KMS-11 (cell line): Measurements from ENCODE around the gene MAGI2.

Experiments
- H2AFZ ChIP-seq: fragments of 200-600 bp; sonication (generic); 2 replicates; pipeline ENCODE4 v1.6.1; 2016; ENCODE audit warnings: antibody characterized with exemption, mixed run types, low read depth
- H3K27ac ChIP-seq: fragments of 200-600 bp; sonication (generic); 2 replicates; pipeline ENCODE4 v1.6.1; 2016; ENCODE audit warnings: mild to moderate bottlenecking, mixed run types
- H3K27me3 ChIP-seq: fragments of 200-600 bp; sonication (generic); 2 replicates; pipeline ENCODE4 v1.6.1; 2017; ENCODE audit warnings: mild to moderate bottlenecking, low read depth, mixed run types, moderate library complexity; ENCODE audit not compliant: insufficient read depth
- H3K36me3 ChIP-seq: fragments of 200-600 bp; sonication (generic); 2 replicates; pipeline ENCODE4 v1.6.1; 2017; ENCODE audit warnings: mild to moderate bottlenecking, mixed run types; ENCODE audit not compliant: insufficient read depth
- H3K4me1 ChIP-seq: fragments of 200-600 bp; sonication (generic); 2 replicates; pipeline ENCODE4 v1.6.1; 2016; ENCODE audit warnings: mild to moderate bottlenecking, low read depth, mixed run types; ENCODE audit not compliant: poor library complexity, severe bottlenecking
- H3K4me2 ChIP-seq: fragments of 200-600 bp; sonication (generic); 2 replicates; pipeline ENCODE4 v1.7.0; 2016; ENCODE audit warnings: mild to moderate bottlenecking, mixed run types
- H3K4me3 ChIP-seq: fragments of 200-600 bp; sonication (generic); IDR thresholded peaks from 2 replicates; pipeline ENCODE4 v1.6.1; 2017; ENCODE audit warnings: low read depth, low read length, mixed read lengths; ENCODE audit not compliant: insufficient read depth
- H3K79me2 ChIP-seq: fragments of 200-600 bp; sonication (generic); 2 replicates; pipeline ENCODE4 v1.6.1; 2016; ENCODE audit warnings: low read depth, mixed run types; ENCODE audit not compliant: insufficient read depth
- H3K9ac ChIP-seq: fragments of 200-600 bp; sonication (generic); 2 replicates; pipeline ENCODE4 v1.6.1; 2016; ENCODE audit warnings: mild to moderate bottlenecking, mixed run types
- H4K20me1 ChIP-seq: fragments of 200-600 bp; sonication (generic); 2 replicates; pipeline ENCODE4 v1.6.1; 2016; ENCODE audit warnings: mild to moderate bottlenecking, mixed run types; ENCODE audit not compliant: insufficient read depth
- CTCF ChIP-seq: fragments of 200-600 bp; sonication (generic); conservative IDR thresholded peaks from 2 replicates; pipeline ENCODE4 v1.6.1; 2017; ENCODE audit warnings: low read depth, mild to moderate bottlenecking, antibody characterized with exemption, low read length, moderate library complexity, mixed read lengths

The MAGI2 gene

GRCh38 chr7:78420001-78420400, 1033.5 kb downstream of the MAGI2 start:
- Histone ChIP-seq H3K27me3 (no peaks in the 10 kb centered on the region), H4K20me1 (no peaks in the 10 kb centered on the region), H3K36me3 (no peaks in the 10 kb centered on the region), H3K4me1 (no peaks in the 10 kb centered on the region), H3K27ac (no peak overlapping the region), H3K4me3 (no peak overlapping the region), H3K9ac (no peak overlapping the region), H3K79me2 (no peaks in the 10 kb centered on the region), H3K4me2 (no peak overlapping the region), H2AFZ (no peak overlapping the region)
- no peak for TF ChIP-seq CTCF

GRCh38 chr7:78417180-78417853, 1036.2 kb downstream of the MAGI2 start:
- no peaks in the 10 kb centered on the region for H3K4me1 ChIP-seq
- TF ChIP-seq CTCF, result no peak
- no peak overlapping the region for H3K4me3 ChIP-seq
- no peaks in the 10 kb centered on the region for H3K79me2 ChIP-seq
- no peak overlapping the region for H3K27ac ChIP-seq
- no peak overlapping the region for H2AFZ ChIP-seq
- no peak overlapping the region for H3K9ac ChIP-seq
- H3K36me3 ChIP-seq, result no peaks in the 10 kb centered on the region
- H3K27me3 ChIP-seq, result no peaks in the 10 kb centered on the region
- no peaks in the 10 kb centered on the region for H4K20me1 ChIP-seq
- H3K4me2 ChIP-seq, result no peak overlapping the region

- no peak overlapping the region for H3K27ac ChIP-seq
- no peaks in the 10 kb centered on the region for H3K27me3 ChIP-seq
- H3K4me1 ChIP-seq, result no peaks in the 10 kb centered on the region
- no peak for TF ChIP-seq CTCF
- no peaks in the 10 kb centered on the region for H4K20me1 ChIP-seq
- H2AFZ ChIP-seq, result no peak overlapping the region
- no peak overlapping the region for H3K9ac ChIP-seq
- H3K4me2 ChIP-seq, result no peak overlapping the region
- H3K4me3 ChIP-seq, result no peak overlapping the region
- no peaks in the 10 kb centered on the region for H3K79me2 ChIP-seq
- no peaks in the 10 kb centered on the region for H3K36me3 ChIP-seq
These were observed 1039.9 kb downstream of the MAGI2 start for GRCh38 chr7:78413568-78413967.

- no peaks in the 10 kb centered on the region for H4K20me1 ChIP-seq
- H3K4me2 ChIP-seq, result no peak overlapping the region
- no peaks in the 10 kb centered on the region for H3K27me3 ChIP-seq
- no peak overlapping the region for H2AFZ ChIP-seq
- H3K27ac ChIP-seq, result no peak overlapping the region
- no peak overlapping the region for H3K4me3 ChIP-seq
- no peak for TF ChIP-seq CTCF
- no peak overlapping the region for H3K9ac ChIP-seq
- no peaks in the 10 kb centered on the region for H3K79me2 ChIP-seq
- no peaks in the 10 kb centered on the region for H3K36me3 ChIP-seq
- H3K4me1 ChIP-seq, result no peaks in the 10 kb centered on the region
These were observed 1041.1 kb downstream of the MAGI2 start for GRCh38 chr7:78412216-78412858.
